GM19467 (cell line): ENCODE measurements around the gene TBC1D19.
"Not testable (repeated sequence)": the region's sequence is repeated elsewhere in the genome, so short reads cannot be mapped to it uniquely, and the experiment has no call there.

Source experiments
- ATAC-seq: cut with Tn5 transposase; IDR thresholded peaks from one replicate; pipeline ENCODE4 v1.9.1; 2021; ENCODE audit warnings: mild to moderate bottlenecking, moderate library complexity; ENCODE audit not compliant: unreplicated experiment

The TBC1D19 gene

DNA sequence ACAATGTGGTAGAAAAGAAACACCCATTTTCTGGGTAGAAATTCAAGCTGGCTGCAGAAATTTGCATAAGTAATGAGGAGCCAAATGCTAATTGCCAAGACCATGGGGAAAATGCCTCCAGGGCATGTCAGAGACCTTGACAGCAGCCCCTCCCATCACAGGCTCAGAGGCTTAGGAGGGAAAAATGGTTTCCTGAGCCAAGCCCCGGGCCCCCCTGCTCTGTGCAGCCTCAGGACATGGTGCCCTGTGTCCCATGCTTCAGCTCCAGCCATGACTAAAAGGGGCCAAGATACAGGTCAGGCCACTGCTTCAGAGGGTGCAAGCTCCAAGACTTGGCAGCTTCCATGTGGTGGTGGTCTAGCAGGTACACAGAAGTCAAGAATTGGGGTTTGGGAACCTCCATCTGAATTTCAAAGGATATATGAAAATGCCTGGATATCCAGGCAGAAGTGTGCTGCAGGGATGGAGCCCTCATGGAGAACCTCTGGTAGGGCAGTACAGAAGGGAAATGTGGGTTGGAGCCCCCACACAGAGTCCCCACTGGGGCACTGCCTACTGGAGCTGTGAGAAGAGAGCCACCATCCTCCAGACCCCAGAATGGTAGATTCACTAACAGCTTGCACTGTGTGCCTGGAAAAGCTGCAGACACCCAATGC is 95.3 kb downstream of the TBC1D19 start:
- not testable (repeated sequence) for ATAC-seq

DNA sequence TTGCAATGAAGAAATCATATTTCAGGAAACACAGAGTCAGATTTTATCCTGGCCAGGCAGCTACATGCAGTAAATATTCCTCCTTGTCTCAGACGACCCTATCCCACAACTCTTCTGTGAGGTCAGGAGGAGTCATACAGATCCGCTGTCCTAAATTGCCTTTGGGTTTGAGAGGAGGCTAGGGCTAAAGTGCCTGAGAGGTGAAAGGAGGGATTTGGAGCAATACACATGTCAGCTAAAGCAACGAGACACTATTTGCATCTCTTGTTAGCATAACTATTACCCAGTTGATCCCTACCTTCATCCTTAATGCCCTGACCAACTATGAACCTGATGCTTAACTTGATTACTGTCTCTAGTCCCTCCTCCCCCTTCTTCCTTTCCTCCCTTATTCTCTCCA is 98.6 kb downstream of the TBC1D19 start:
- no peak for ATAC-seq

DNA sequence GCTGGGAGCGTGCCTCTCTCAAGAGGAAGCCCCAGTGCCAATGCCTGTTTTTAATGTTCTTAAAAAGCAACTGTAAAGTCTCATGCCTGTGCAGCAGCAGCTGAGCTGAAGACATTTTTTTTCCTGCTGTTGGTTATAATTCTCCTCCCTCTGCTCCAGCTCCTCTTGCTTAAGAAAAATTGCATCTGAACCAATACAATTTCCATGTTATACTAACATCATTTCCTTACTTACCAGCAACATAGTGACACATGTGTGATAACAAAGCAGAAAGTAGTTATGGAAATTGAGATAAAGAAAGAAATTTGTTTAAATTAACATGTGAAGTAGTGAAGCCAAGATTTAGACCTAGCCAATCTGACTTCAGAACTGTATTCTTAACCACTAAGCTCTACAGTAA is 101.4 kb downstream of the TBC1D19 start:
- no peak for ATAC-seq

DNA sequence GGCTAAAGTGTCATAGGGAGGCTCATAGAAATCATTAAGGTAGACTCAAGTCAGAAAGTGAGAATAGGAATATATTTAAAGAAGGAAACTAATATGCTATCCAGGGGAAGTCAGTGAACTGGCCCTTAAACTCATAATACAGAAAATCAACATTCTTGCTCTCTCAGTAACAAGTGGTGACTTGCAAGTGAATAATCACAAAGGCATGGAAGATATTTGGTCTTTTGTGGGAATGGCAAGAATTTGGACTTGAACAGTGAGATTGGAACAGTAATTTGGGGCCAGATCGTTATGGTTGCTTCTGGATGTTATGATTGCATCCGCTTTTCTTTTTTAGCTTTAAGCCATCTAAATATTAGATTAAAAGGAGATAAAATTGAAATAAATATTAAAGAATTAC is 103.8 kb downstream of the TBC1D19 start:
- ATAC-seq = no peak

DNA sequence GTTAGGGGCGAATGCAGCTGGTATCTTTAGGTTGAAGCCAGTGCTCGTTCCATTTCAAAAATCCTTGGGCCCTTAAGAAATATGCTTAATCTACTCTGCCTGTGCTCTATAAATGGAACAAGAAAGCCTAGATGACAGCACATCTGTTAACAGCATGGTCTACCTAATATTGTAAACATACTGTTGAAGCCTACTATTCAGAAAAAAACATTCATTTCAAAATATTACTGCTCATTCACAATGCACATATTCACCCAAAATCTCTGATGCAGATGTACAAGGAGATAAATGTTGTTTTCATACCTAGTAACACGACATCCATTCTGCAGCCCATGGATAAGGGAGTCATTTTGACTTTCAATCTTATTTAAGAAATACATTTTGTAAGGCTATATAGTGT is 106.6 kb downstream of the TBC1D19 start:
- ATAC-seq = no peak

DNA sequence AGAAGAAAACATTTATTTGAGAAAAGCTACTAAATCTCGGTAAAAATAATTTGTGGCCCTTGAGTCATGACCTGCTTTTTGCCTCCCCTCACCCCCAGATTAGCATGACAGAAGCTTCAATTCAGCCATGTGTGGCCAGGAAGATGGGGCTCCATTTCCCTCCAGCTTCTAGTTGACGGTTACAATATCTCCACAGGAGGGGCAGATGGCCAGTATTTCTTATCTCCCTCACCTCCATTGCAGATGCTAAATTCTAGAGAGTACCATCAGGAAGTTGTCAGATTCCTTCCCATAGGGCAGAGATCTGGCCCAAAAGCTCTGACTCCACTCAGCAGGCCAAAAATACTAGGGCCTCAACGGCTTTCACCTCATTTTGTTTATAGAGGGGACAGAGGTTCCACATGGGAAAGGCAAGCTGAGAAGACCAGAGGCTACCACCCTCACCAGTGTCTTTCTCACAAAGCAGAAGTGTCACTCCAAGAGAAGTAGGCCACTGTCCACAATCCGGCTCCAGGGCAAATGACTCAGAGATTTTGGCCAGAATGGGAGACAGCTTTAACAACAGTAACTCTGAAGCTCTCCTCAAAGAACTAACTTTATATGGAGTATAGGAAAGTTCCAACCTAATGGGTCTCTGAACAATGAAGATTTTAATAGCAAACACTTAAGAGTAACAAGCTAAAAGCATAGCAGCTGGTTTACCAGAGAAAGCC is 108.3 kb downstream of the TBC1D19 start:
- no peak for ATAC-seq

DNA sequence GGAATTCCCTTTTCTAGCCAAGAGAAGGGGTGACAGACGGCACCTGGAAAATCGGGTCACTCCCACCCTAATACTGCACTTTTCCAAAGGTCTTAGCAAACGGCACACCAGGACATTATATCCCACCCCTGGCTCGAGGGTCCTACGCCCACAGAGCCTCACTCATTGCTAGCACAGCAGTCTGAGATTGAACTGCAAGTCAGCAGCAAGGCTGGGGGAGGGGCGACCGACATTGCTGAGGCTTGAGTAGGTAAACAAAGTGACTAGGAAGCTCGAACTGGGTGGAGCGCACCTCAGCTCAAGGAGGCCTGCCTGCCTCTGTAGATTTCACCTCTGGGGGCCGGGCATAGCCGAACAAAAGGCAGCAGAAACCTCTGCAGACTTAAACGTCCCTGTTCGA is 110.2 kb downstream of the TBC1D19 start:
- not testable (repeated sequence) for ATAC-seq

DNA sequence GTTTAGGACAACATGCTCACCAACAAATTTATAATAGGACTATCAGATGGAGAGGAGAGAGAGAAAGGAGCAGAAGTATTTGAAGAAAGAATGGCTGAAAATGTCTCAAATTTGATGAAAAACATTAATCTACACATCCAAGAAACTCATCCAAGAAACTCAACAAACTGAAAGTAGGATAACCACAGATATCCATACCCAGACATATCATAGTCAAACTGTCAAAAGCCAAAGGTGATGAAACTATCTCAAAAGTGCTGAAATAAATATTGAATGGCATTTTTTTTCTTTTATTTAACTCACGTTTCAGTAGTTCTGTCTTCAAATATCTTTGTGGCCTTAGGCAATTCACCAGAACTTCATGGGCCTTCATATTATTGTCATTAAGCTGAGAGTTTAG is 116.2 kb downstream of the TBC1D19 start:
- ATAC-seq = no peak

DNA sequence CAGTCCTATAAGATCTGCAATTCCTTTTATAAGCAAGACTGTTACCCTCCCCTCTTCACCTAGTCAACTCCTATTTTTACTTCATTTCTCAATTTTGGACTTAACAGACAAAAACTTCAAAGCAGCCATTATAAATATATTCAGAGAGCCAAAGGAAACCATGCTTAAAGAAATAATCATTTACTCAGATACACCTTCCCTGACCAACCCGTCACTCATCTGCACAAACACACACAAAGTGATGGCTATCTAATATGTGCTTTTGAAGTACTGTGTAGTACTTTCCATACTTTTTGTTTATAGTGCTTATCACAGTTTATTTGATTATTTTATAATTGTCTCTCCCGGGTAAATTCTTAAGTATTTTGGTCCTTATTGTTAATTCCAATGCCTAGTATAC is 117.2 kb downstream of the TBC1D19 start:
- ATAC-seq = no peak

DNA sequence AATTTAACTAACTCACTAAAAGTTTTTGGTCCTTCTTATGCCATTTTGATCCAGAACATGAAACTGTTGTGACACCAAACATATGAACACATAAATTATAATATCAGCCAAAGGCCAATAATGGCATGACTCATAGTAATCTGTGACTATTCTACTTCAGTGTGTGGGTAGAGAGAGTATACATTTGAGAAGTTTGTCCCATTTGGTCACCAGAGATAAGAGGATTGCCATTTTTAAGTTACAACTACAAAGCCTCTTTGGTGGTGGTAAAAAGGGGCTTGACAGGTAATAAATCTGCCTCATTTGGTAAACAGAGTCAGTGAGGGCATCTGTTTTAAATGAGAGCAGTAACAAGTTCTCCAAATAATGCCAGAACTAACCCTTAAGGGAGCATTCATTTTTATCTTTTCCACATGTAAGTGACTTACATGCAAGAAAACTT is 117.9 kb downstream of the TBC1D19 start:
- ATAC-seq = no peak

DNA sequence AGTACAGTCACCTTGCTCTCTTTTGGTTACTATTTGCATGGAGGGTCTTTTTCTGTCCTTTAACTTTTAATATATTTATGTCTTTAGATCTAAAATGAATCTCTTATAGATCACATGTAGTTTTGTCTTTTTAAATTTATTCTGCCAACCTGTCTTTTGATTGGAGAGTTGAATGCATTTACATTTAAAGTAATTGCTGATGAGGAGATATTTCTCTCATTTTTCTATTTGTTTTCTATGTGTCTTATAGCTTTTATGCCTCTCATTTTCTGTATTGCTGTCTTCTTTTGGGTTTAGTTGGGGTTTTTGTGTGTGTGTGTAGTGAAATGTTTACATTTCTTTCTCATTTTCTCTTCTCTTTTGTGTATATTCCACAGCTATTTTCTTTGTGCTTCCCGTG is 123.5 kb downstream of the TBC1D19 start:
- ATAC-seq = no peak

DNA sequence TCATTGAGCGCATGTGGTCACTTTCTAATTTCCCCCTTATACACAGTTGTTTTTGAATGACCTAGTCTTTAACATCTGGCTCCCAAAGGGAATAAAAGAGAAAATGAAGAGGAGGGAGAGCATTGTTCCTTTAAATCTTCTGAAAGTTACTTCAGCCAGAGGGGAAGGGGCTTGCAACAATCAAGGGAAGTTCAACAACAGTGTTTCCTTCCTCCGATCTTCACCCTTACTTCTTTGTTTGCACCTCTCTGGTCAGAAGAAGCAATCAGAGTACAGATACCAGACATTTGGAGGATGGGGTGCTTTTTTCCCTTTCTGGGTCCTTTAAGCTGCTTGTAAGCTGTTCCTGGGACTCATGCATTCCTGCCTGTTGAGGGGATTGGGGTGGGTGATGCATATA is 125.4 kb downstream of the TBC1D19 start:
- no peak for ATAC-seq

DNA sequence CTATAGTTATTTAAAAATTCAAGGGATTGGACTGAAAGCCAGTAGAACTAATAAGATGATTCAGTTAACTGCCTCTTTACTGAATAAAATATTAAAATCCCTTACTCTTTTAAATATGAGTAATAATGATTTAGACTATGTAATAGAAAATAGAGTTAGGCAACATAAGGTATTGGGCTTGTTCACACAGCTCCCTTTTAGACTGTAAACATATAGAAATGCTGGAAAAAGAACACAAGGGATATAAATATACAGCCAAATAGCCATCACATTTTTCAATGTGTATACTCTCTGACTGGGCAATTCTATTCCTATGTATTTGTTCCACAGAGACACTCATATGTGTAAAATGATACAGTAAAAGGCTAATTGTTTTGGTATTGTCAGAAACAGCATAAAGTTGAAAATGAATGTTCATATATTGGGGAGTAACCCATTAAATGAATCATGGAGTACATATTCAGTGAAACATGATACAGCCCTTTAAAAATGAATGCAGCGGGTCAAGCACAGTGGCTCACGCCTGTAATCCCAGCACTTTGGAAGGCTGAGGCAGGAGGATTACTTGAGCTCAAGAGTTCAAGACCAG is 129.8 kb downstream of the TBC1D19 start:
- no peak for ATAC-seq

DNA sequence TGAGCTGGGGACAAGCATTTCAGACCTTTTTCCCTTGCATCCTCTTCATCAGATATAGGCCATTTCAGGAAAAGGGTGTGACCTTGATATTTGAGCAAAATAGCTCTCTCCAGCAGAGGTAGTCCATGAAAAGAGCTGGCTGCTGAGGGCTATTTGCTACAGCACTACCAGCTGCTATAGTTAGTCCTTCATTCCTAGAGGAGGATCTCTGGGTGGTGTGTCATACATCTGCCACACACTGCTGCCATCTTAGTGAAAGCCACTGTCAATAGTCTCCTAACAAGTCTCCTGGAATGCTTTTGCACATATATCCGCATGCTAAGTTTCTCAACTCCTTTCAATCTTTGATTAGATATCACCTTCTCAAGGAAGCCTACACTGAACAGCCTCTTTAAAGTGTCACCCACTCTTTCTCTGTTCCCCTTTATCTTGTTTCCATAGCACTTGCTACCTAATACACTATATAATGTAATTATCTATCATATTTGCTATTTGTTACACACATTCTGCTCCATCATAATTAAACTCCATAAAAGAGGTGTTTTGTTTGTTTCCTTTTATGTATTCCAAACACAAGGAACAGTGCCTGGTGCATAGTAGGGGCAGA is 131.9 kb downstream of the TBC1D19 start:
- no peak for ATAC-seq

DNA sequence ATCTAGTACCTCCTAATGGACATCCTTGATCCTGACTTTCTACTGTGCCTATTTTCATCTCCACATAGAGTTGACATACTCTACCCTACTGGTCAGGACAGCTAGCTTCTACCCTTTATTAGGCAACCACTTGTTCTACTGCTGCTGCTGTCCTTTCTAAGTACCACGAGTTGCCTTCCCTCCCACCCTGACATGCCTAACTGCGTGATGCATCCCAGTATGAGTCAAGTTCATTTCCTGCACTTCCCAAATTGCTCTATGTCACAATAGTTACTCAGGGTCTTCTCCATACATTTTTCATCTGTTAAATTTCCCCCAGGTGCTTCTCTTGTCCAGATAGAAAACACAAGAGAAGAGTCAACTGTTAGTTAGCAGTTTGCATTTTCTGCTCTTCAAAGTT is 133.4 kb downstream of the TBC1D19 start:
- no peak for ATAC-seq

DNA sequence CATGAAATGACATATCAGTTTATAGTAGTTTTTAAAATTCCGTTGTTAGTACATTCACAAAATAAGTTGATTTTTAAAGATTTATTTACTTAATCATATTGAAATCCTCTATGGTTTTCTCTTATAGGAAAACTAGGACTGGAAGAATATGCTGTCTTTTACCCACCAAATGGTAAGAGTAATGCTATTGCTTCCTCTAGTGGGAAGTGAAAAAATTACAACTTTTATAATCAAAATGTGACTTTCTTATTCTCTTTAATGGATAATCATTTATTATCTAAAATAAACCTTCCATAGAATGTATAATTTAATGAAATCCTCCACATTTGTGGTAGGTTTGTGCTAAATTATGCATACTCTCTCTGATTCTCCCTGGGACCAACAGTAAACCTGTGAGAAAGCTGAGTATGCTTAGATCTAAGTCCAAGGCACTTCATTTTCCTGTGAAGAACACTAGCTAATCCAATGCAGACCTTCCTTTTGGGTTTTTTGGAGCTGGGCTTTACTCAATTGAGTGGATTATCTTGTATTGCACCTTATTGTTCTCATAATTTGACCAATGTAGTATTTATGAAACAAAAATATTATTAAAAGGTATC is 136.2 kb downstream of the TBC1D19 start:
- no peak for ATAC-seq

DNA sequence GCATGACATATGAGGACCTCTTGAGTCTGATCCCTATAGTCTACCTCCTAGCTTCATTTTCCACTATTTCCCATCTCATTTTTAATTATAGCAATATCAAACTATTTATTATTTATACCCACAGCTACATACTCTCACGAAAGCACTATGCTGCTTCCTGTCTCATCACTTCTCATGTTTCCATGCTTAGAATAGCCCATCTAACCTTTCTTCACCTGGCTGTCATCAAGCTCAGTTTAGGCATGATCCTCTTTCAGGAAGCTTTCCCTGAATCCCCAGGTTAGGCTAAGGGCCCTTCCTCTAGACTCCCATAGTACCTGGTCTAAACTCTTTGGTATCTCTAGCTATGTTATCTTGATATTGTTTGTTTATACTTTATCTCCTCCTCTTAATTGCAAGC is 137.8 kb downstream of the TBC1D19 start:
- ATAC-seq = no peak

DNA sequence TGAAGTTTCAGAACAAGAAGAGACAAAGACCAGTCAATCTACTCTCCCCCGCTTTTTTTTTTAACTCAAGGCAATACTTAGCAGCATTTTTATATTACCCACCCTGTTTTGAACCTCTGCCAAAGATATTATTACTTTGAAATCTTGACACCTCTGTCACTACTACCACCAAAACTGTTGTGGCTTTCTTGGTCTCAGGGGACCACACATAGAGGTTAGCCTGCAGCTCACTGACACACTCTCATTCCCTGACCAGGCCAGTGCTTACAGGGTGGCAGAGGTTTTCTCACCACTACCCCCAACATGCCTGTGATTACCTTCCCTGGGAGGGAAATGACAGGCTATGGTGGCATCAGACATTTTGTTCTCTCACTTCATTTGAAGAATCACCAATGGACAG is 139.3 kb downstream of the TBC1D19 start:
- peak; percentile 94 for ATAC-seq

DNA sequence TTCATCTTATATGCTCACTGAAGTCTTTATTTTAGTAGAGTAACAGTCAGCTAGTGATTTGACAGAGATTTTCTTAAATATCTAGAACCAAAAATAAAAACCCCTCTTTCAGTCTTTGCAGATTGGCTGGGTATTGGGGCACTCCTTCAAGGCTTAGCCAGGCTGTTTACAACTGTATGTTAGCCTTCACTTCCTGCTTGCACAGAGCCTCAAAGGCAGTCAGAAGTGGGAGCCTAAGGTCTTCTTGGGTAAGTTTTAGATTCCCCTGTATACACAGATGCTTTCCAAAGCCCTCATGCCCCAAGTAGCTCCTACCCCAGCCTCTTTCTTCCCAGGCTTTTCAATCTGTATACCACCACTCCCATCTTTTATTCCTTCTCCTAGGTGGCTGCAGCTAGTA is 140.7 kb downstream of the TBC1D19 start:
- ATAC-seq = no peak

DNA sequence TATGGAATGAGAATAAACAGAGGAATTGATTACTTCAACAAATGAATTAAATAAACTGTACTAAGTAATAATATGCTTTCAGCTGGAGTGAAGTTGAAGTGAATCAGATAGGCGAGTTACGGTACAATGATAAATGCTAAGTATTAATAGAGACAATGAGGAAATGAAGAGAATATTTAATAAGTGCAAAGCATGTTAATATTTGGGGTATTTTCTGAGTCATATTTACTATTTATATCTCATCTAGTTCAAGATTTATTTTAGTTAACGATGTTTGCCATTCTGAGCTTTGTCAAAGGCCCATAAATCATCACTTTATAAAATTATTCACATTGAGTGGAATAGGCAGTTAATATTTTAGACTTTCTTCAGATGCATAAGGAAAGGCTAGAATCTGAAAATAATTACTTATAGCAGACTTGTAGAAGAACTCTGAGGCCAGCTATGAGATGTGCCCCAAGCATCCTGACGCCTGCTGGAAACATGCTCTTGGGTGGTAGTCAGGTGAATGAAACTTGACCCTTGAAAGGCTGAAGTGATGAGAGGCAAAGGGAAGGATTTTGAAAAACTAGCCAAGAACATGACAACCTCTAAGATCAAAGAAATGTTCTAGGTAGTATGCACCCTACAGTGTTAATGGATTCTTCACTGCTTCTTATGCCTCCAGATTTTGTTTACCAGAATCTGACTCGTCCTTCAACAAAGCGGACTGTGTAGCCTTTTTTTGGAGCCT is 142.9 kb downstream of the TBC1D19 start:
- no peak for ATAC-seq

DNA sequence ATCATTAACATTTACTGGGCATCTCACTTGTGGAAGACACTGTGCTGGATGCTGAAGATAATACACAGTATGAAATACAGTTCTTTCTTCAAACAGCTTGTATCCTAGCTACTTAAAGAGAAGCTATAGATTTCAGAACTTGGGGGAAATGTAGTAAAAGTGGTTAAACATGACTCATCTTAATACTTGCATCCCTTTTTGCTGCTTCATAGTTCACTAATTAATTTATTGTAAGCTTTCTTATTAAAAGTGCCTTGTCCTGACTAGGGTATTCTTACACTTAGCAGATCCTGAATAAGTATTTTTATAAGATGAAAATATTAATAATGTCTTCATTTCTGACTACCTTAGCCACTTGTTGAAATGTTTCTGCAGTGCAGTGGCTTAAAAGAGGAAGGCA is 144.0 kb downstream of the TBC1D19 start:
- ATAC-seq = no peak
